ENCODE measurements around the gene TTLL9. TPM values are rescaled to one million over a fixed set of nuclear protein-coding genes. Genes with fewer than 3 reads are reported as not detected.
"Not testable (repeated sequence)": the region's sequence is repeated elsewhere in the genome, so short reads cannot be mapped to it uniquely, and the experiment has no call there.

TTLL9 gene
- 0.10 TPM for polyA plus RNA-seq (2013, experiment 1 of 2; ENCODE audit: insufficient read length)
- not detected for polyA plus RNA-seq (2013, experiment 2 of 2; ENCODE audit: insufficient read length)

GRCh38 chr20:31869942-31870725 is at the start of gene TTLL9, which contains the start of gene DUSP15:
Gene TTLL9, plus strand, starts transcription at chr20:31870634. Its CDS starts 493 bp downstream, at chr20:31871127.
Gene DUSP15, minus strand, starts transcription at chr20:31870527. Its CDS starts 190 bp downstream, at chr20:31870337.
- DNase-seq, result peak; percentile 19

- no peak for DNase-seq
These were observed 49.0 kb upstream of the TTLL9 start for GRCh38 chr20:31821427-31821826.

- DNase-seq, result peak; percentile 65
These were observed 47.8 kb upstream of the TTLL9 start for GRCh38 chr20:31822421-31823330.

- DNase-seq, result peak; percentile 65
These were observed 46.9 kb upstream of the TTLL9 start for GRCh38 chr20:31823360-31824124.

- no peak for DNase-seq
These were observed 46.3 kb upstream of the TTLL9 start for GRCh38 chr20:31824125-31824485.

- DNase-seq, result no peak
These were observed 45.7 kb upstream of the TTLL9 start for GRCh38 chr20:31824554-31825313.

GRCh38 chr20:31826074-31826473 is 44.4 kb upstream of the TTLL9 start:
- no peak for DNase-seq

- DNase-seq, result no peak
These were observed 43.4 kb upstream of the TTLL9 start for GRCh38 chr20:31827059-31827458.

- DNase-seq, result not testable (repeated sequence)
These were observed 42.4 kb upstream of the TTLL9 start for GRCh38 chr20:31828016-31828415.

GRCh38 chr20:31829731-31830130 is 40.7 kb upstream of the TTLL9 start:
- DNase-seq, result no peak

- no peak for DNase-seq
These were observed 39.9 kb upstream of the TTLL9 start for GRCh38 chr20:31830406-31830981.

GRCh38 chr20:31831211-31831610 is 39.2 kb upstream of the TTLL9 start:
- DNase-seq, result no peak

- no peak for DNase-seq
These were observed 38.6 kb upstream of the TTLL9 start for GRCh38 chr20:31831771-31832306.

GRCh38 chr20:31833130-31833930 is 37.1 kb upstream of the TTLL9 start:
- DNase-seq, result peak; percentile 47

GRCh38 chr20:31833931-31834521 is 36.4 kb upstream of the TTLL9 start:
- DNase-seq, result no peak

- no peak for DNase-seq
These were observed 34.9 kb upstream of the TTLL9 start for GRCh38 chr20:31835554-31835953.

- DNase-seq, result peak; percentile 94
These were observed 34.2 kb upstream of the TTLL9 start for GRCh38 chr20:31835977-31836852.

GRCh38 chr20:31836853-31837608 is 33.4 kb upstream of the TTLL9 start:
- peak; percentile 88 for DNase-seq

Measured in fibroblast of skin of back (primary cell).